ENCODE results near the gene PPP2R3A. TPM values are rescaled to one million over a fixed set of nuclear protein-coding genes. Genes with fewer than 3 reads are reported as not detected.
"Not testable (repeated sequence)": the region's sequence is repeated elsewhere in the genome, so short reads cannot be mapped to it uniquely, and the experiment has no call there.

PPP2R3A gene
- total RNA-seq, 1 donor: 2.2 TPM

DNA sequence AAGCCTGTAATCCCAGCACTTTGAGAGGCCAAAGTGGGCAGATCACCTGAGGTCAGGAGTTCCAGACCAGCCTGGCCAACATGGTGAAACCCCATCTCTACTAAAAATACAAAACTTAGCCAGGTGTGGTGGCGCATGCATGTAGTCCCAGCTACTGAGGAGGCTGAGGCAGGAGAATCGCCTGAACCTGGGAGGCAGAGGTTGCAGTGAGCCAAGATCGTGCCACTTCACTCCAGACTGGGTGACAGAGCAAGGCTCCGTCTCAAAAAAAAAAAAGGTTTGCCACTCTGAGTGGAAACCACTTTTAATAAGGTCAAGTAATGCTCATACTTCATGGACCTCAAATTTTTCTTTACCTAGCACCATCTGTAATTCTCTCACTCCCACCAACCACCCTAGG, 178.9 kb downstream of the PPP2R3A start:
- DNase-seq (ENCODE audit: low read depth in 2 of 3, low spot score in 2 of 3): not testable (repeated sequence)

- DNase-seq (ENCODE audit: low read depth in 2 of 3, low spot score in 2 of 3): no peak
Observed at GRCh38 chr3:136146981-136147729, 181.6 kb downstream of the PPP2R3A start.

DNA sequence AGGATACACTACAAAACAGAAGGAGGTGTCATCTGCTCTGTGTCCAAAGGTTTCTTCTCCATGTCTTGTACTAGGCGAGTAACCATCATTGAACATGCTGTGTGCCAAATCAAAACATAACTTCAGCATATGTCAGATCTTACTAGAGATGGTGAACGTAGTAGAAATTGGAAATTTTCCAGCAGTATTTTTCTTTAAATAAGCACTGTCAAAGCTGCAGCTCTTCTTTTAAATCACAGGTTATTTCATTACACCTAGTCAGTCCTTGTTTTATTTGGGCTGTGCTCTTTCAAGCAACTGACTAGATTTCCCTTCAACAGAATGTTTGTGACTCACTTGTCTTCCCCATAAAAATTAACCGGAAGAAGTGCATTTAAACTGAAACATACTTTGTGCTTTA, 184.1 kb downstream of the PPP2R3A start:
- DNase-seq (ENCODE audit: low read depth in 2 of 3, low spot score in 2 of 3): no peak

- DNase-seq (ENCODE audit: low read depth in 2 of 3, low spot score in 2 of 3): no peak
Observed at GRCh38 chr3:136151219-136151618, 185.7 kb downstream of the PPP2R3A start.

DNA sequence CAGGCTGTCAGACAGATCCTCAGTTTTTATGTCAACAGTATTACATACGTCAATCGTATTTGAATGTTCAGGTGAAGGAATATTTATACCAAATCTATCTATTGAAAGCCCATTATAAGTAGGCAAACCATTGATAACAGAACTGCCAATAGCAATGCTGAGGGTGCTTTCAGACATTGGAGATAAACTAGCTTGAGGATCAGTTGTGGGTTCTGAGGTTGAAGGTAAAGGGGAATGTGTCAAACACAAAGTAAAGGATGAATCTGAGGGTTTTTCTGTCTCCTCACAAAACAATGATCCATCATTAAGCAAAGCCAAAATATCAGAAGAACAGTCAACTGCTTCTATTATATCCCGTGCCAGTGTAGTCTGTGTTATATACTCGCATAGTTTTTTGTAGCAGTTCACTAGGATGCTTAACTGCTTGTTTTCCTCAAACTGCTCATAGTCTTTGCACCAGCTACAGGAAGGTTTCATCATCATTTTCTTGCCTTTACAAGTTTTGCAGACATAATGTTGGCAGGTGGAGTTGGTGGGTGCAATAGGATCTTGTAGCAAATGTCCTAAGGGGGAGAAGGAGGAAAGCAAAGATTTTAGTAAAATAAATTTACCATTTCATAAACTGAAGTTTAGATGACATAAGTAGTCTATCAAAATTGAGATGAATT, 186.8 kb downstream of the PPP2R3A start:
- DNase-seq (ENCODE audit: low read depth in 2 of 3, low spot score in 2 of 3): no peak

DNA sequence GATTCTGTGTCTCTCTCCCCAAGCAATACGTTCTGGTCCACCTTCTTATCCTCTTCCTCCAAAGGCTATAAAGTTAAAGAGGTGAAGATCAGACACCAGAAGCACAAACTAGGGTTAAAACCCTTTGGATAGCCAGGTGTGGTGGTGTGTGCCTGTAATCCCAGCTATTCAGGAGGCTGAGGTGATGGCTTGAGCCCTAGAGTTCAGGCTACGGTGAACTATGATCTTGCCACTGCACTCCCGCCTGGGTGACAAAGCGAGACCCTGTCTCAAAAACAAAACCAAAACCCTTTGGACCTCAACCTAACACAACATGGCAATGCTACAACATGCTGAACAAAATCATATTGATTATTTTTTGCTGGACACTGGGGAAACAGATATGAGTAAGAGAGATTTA, 187.4 kb downstream of the PPP2R3A start:
- no peak for DNase-seq (ENCODE audit: low read depth in 2 of 3, low spot score in 2 of 3)

DNA sequence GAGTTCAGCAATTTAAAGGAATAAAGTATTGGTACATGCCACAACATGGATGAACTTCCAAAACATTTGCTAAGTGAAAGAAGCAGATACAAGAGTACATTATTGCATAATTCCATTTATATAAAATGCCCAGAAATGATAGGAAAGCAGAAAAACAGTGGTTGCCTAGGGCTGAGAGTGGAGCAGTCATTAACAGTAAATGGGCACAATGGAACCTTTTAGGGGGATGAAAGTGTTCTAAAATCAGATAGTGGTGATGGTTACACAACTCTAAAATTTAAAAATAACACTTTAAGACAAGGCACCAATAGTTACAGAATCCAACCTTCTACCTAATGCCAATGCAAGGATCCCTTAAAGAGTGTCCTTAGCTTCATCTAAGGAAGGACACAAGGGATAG, 196.0 kb downstream of the PPP2R3A start:
- DNase-seq (ENCODE audit: low read depth in 2 of 3, low spot score in 2 of 3): no peak

DNA sequence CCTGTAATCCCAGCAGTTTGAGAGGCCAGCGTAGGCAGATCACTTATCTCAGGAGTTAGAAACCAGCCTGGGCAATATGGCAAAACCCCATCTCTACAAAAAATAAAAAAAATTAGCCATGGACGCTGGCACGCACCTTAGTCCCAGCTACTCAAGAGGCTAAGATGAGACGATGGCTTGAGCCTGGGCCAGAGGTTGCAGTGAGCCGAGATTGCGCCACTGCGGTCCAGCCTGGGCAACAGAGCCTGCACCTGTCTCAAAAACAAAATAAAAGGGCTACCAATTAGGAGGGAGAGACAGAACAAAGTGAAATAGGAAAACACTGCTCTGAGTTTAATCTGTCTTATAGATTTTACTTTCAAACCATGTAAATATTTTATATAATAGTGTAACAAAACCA, 196.8 kb downstream of the PPP2R3A start:
- DNase-seq (ENCODE audit: low read depth in 2 of 3, low spot score in 2 of 3): no peak

DNA sequence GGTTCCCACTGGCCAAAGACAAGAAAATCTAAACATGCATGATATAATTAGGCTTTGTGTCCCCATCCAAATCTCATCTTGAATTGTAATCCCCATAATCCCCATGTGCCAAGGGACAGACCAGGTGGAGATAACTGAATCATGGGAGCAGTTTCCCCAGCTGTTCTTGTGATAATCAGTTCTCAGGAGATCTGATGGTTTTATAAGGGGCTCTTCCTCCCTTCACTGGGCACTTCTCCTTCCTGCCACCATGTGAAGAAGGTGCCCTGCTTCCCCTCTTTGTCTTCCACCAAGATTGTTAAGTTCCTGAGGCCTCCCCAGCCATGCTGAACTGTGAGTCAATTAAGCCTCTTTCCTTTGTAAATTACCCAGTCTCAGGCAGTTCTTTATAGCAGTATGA, 198.1 kb downstream of the PPP2R3A start:
- peak in 1 of 3 donors; percentile 36 for DNase-seq (ENCODE audit: low read depth in 2 of 3, low spot score in 2 of 3)

DNA sequence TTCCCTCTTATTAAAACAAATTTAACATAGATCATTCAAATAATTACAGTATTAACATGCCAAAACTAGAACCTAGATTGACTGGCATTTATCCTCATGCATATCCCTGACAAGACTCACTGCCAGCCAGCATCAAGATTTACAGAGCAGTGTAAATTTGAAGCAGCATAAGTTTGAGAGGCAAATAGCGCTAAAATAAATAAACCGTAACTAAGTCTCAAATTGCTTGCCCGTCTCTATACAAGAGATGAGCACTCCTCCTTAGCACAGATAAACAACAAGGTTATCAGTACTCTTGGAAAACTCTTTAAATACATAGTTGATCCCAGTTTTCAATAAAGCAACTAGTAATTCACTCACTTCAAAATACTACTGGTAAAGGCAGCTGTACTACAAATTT, 201.0 kb downstream of the PPP2R3A start:
- DNase-seq (ENCODE audit: low read depth in 2 of 3, low spot score in 2 of 3): no peak

- not testable (repeated sequence) for DNase-seq (ENCODE audit: low read depth in 2 of 3, low spot score in 2 of 3)
Observed at GRCh38 chr3:136168236-136168635, 202.7 kb downstream of the PPP2R3A start.

DNA sequence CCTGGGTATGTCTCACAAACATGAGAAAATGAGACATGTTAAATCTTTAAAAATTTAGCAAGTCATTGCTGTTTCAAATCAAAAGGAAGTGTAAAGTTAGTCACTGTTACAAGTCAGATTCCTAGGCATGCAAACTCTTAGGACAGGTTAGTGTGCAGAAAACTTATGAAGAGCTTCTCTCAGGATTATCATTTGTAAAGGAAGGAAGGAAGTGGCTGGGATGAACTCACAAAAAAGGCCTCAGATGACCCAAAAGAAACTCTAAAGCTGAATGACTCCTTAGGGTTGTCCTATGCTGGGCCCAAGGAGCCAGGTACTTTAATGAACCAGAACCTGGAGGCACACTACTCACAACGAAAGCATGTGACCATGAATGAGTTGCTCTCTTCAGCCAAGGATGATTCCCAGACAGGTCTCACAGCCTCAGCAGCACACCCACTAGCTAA, 205.6 kb downstream of the PPP2R3A start:
- peak in 1 of 3 donors; percentile 31 for DNase-seq (ENCODE audit: low read depth in 2 of 3, low spot score in 2 of 3)

- no peak for DNase-seq (ENCODE audit: low read depth in 2 of 3, low spot score in 2 of 3)
Observed at GRCh38 chr3:136173939-136174490, 208.5 kb downstream of the PPP2R3A start.

DNA sequence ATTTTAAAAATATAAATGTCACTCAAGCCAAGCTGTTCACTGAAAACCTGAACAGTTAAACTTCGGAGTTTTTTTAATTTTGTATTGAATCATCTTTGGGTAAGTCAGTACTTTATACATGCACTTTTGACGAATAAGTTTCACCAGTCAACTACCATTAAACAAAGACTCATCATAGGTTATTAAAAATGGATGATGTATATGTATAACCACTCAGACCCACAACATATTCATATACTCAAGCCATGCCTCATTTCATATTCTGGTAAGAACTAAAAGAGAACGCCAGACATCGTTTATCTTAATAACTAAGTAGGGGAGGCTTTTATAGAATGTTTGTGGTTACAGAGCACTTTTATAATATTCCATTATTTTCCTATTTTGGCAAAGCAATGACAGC, 212.3 kb downstream of the PPP2R3A start:
- no peak for DNase-seq (ENCODE audit: low read depth in 2 of 3, low spot score in 2 of 3)

DNA sequence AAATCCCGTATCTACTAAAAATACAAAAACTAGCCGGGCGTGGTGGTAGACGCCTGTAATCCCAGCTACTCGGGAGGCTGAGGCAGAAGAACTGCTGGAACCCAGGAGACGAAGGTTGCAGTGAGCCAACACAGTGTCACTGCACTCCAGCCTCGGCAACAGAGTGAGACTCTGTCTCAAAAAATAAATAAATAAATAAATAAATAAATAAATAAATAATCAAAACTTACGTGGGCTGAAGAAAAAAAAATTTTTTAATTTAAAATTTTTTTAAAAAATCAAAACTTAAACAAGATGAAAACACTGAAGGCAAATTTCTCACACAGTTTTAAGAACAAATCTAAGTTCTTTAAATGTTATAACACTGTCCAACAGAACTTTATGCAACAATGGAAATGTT, 216.2 kb downstream of the PPP2R3A start:
- no peak for DNase-seq (ENCODE audit: low read depth in 2 of 3, low spot score in 2 of 3)

GRCh38 chr3:136184703-136185102, 219.2 kb downstream of the PPP2R3A start:
- DNase-seq (ENCODE audit: low read depth in 2 of 3, low spot score in 2 of 3): no peak

GRCh38 chr3:136186344-136186743, 220.8 kb downstream of the PPP2R3A start:
- no peak for DNase-seq (ENCODE audit: low read depth in 2 of 3, low spot score in 2 of 3)

- no peak for DNase-seq (ENCODE audit: low read depth in 2 of 3, low spot score in 2 of 3)
Observed at GRCh38 chr3:136186846-136187245, 221.3 kb downstream of the PPP2R3A start.

DNA sequence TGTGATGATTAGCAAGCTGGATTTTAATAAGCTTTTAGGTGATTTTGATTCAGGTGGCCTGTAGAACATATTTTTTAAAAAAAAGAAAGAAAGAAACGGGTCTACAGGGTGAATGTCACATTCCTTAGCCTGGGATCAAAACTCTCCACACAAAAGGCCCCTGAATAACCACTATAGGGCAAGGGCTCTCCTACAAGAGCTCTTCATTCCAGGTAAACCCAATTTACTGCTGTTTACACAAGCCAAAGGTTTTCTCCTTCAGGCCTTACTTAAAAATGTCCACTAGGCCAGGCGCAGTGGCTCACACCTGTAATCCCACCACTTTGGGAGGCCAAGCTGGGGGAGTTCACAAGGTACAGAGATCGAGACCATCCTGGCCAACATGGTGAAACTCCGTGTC, 222.3 kb downstream of the PPP2R3A start:
- DNase-seq (ENCODE audit: low read depth in 2 of 3, low spot score in 2 of 3): no peak

DNA sequence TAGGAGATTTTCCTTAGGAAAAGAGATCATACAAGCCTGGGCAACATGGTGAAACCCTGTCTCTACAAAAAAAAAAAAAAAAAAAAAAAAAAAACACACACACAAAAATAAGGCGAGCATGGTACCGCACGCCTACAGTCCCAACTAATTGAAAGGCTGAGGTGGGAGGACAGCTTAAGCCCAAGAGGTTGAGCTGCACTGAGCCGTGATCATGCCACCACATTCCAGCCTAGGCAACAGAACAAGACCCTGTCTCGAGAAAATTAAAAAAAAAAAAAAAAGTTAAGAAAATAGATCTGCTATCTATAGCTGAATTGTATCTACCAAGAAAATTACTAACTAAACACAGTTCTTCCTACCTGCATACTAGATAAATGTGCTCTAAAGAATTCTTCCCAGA, 223.5 kb downstream of the PPP2R3A start:
- DNase-seq (ENCODE audit: low read depth in 2 of 3, low spot score in 2 of 3): no peak

DNA sequence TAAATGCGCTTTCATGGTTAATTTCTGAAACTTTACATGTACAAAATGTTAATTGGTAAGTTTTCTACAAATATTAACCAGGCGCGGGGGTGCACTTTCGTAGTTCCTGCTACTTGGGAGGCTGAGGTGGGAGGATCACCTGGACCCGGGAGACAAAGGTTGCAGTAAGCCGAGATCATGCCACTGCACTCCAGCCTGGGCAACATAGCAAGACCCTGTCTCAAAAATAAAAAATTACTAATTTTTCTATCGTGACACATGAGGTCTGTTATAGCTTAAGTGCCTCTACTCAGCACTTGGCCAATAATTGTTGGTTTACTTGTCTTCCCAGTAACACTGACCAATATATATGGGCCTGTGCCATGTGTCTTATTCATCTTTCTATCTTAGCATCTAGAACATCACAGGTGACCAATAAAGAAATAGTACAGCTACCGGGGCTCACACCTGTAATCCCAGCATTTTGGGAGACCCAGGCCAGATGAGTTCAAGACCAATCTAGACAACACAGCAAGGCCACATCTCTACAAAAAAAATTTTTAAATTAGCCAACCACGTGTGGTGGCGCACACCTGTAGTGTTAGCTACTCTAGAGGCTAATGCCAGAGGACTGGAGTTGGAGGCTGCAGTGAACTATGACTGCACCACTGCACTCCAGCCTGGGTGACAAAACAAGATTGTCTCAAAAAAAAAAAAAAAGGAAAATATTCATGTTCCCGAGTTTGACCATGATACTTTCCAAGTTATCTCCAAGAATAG, 224.5 kb downstream of the PPP2R3A start:
- no peak for DNase-seq (ENCODE audit: low read depth in 2 of 3, low spot score in 2 of 3)
